GM12873 (cell line): ENCODE results near the gene TNFSF11.

Experiments used
- CTCF ChIP-seq: IDR thresholded peaks from 2 replicates; pipeline ENCODE4 v1.5.1; 2012; ENCODE audit warnings: low read depth, mild to moderate bottlenecking, moderate library complexity, low read length, control low read depth; ENCODE audit not compliant: insufficient read depth; ENCODE audit errors: missing control alignments

TNFSF11 gene

GRCh38 chr13:42534785-42535184 lies 39.2 kb upstream of the TNFSF11 start:
- no peak for TF ChIP-seq CTCF

DNA sequence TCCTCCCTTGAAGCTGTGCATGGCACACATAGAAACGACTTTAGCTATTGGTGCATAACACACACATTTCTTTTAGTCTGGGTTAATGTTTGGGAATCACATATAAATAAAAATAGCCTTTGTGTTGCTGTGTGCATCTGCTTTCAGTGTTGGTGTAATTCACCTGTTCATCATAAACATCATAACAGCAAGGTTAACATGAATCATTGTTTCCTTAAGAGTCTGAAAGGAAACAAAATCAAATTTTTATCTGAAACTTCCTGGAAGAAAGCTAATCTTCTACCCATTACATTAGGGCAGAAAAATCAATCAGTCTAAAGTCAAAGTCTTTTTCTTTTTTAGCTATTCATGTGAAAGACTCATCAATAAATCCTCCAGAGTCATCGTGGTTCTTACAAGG lies 35.0 kb upstream of the TNFSF11 start:
- no peak for TF ChIP-seq CTCF

- TF ChIP-seq CTCF = no peak
Measured at GRCh38 chr13:42539670-42540069, 34.3 kb upstream of the TNFSF11 start.

DNA sequence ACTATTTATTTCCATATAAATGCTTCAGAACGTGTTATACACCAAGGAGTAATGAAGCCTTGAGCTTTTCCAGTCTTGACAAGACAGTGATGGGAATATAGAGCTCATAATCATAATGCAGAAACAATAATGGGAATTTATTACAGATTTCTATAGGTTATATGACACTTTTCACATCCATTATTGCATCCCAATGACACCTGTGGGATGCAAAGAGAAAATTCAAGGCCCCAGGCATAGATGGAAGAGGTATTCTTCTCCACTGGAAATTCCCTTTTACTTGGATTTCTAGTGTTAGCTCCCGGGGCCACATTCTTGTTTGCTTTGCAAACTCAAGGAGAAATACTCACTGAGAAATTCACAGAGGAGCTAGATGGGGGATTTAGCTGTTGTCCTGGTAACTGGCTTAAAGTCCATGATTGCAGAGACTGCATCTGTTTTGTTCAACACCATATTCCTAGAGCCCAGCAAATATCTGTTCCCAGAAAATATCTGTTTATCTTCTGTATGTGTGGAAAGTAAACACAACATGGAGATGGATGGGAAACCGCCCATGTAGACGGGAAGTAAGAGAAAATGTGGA lies 30.6 kb upstream of the TNFSF11 start:
- no peak for TF ChIP-seq CTCF

GRCh38 chr13:42544246-42544926 lies 29.6 kb upstream of the TNFSF11 start:
- TF ChIP-seq CTCF = no peak

- no peak for TF ChIP-seq CTCF
Measured at GRCh38 chr13:42545842-42546241, 28.1 kb upstream of the TNFSF11 start.

DNA sequence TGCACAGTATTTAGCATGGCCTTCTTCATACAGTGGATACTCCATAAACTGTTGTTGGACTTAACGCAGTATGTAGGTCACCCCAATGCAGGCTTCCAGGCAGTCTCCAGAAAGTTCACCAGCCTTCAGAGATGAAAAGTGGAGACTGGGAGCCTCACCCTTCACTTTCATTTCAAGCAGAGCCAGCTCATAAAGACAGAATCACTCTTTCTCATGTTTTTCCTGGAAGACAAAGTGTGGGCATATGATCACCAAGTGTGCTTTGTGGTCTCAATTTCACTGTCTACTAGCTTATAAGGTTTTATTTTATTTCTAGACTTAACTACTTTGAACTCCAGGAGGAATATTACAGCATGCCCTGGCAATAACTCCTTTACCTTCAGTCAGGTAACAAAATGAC lies 26.3 kb upstream of the TNFSF11 start:
- no peak for TF ChIP-seq CTCF
